ENCODE data around the gene SMR3A. TPM values are rescaled to one million over a fixed set of nuclear protein-coding genes. Genes with fewer than 3 reads are reported as not detected.

The SMR3A gene
- total RNA-seq, 3 donors from 2014 or later: not detected

- Histone ChIP-seq H3K4me1 (no peaks in the 10 kb centered on the region), H3K9me3 (no peaks in the 10 kb centered on the region), H3K36me3 (no peaks in the 10 kb centered on the region), H3K4me3 (no peak overlapping the region), H3K27me3 (no peaks in the 10 kb centered on the region), H3K27ac (no peak overlapping the region)
- TF ChIP-seq, protein P1, sequence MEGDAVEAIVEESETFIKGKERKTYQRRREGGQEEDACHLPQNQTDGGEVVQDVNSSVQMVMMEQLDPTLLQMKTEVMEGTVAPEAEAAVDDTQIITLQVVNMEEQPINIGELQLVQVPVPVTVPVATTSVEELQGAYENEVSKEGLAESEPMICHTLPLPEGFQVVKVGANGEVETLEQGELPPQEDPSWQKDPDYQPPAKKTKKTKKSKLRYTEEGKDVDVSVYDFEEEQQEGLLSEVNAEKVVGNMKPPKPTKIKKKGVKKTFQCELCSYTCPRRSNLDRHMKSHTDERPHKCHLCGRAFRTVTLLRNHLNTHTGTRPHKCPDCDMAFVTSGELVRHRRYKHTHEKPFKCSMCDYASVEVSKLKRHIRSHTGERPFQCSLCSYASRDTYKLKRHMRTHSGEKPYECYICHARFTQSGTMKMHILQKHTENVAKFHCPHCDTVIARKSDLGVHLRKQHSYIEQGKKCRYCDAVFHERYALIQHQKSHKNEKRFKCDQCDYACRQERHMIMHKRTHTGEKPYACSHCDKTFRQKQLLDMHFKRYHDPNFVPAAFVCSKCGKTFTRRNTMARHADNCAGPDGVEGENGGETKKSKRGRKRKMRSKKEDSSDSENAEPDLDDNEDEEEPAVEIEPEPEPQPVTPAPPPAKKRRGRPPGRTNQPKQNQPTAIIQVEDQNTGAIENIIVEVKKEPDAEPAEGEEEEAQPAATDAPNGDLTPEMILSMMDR (IDR thresholded peaks at IDR 0.05): no peak
- TF ChIP-seq POLR2AphosphoS5 (IDR thresholded peaks at IDR 0.05): no peak
- no peak for TF ChIP-seq POLR2A (IDR thresholded peaks at IDR 0.05)
- DNase-seq (ENCODE audit: low spot score in 2 of 2): no peak
- intact Hi-C loops (cut with DNase I; ENCODE audit: low total_unique reads): no loop called here
Measured at GRCh38 chr4:70392057-70392776, 31.7 kb downstream of the SMR3A start.

DNA sequence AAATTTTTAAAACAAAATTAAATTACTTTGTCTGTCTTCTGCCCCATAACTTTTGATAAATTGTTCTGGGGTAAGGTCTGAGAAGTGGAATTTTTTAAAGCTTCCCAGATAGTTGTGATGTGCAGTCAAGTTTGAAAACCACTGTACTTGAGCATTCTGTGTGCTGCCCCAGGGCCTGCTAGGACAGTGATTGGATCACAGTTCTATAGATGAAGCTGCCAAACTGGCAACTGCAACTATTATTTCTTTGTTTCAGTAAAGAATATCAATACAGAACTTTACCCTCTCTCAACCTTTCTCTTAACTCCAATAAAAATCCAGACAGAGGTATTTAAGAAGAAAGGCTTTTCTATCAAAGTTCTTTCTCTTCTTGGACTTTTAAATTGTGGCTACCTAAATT is 37.0 kb downstream of the SMR3A start, which contains the start of gene OPRPN:
Gene OPRPN, plus strand, starts transcription at position 361 of the 400 bp plus-strand sequence. CDS start 1,346 bp downstream, outside the sequence.
- H3K4me3 ChIP-seq: no peak within 1 kb of the TSS
- no peak for DNase-seq (ENCODE audit: low spot score in 2 of 2)
- H3K27ac ChIP-seq: no peak within 1 kb of the TSS
- H3K4me1 ChIP-seq: no peaks in the 10 kb centered on the region
- intact Hi-C loops (cut with DNase I; ENCODE audit: low total_unique reads): no loop called here
- H3K9me3 ChIP-seq: no peaks in the 10 kb centered on the region
- TF ChIP-seq POLR2A (IDR thresholded peaks at IDR 0.05): no peak
- TF ChIP-seq POLR2AphosphoS5 (IDR thresholded peaks at IDR 0.05): no peak
- TF ChIP-seq, protein P1 (IDR thresholded peaks at IDR 0.05): no peak
- no peaks in the 10 kb centered on the region for H3K36me3 ChIP-seq
- H3K27me3 ChIP-seq: no peaks in the 10 kb centered on the region

DNA sequence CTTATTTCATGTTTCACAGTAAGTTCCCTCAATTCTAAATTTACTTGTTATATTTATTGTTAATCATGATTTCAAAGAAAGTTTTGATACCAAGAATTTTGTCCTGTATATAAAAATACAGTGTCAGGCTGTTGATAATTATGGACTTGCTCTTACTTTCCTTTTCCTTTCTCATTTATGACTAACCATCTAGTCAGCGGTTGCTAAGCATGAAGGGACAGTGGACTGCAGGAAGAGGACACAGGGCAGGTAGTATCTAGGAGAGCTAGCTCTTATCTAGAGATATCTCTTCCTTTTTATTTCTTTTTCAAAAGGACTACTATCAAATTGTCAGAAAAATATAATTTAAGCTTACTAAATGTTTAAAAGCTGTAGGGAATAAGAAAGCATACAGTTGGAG is 38.8 kb downstream of the SMR3A start:
- no peaks in the 10 kb centered on the region for H3K4me1 ChIP-seq
- TF ChIP-seq POLR2A (IDR thresholded peaks at IDR 0.05) (no peak), POLR2AphosphoS5 (IDR thresholded peaks at IDR 0.05) (no peak)
- TF ChIP-seq, protein P1 (IDR thresholded peaks at IDR 0.05): no peak
- no peaks in the 10 kb centered on the region for H3K36me3 ChIP-seq
- no peak overlapping the region for H3K27ac ChIP-seq
- H3K4me3 ChIP-seq: no peak overlapping the region
- intact Hi-C loops (cut with DNase I; ENCODE audit: low total_unique reads): no loop called here
- H3K9me3 ChIP-seq: no peaks in the 10 kb centered on the region
- DNase-seq (ENCODE audit: low spot score in 2 of 2): no peak
- H3K27me3 ChIP-seq: no peaks in the 10 kb centered on the region

DNA sequence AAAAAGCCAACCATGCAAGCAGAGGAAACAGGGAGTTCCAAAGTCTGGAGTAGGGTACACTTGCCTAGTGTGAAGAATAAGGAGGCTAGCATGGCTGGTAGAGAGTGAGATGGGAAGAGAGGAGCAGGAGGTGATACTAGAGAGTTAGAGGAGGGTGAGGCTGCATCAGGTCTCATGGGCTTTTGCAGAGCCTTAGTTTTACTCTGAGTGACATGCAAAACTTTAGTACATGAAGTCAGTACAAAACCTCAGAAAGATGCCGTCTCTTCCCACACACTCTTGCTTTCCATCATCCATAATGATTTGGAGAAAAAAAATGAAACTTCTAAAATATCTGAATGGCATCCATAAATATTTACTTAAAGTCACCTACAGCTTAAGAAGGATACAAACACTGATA is 42.2 kb downstream of the SMR3A start:
- TF ChIP-seq POLR2AphosphoS5 (IDR thresholded peaks at IDR 0.05) (no peak), POLR2A (IDR thresholded peaks at IDR 0.05) (no peak)
- TF ChIP-seq, protein P1 (IDR thresholded peaks at IDR 0.05): no peak
- Histone ChIP-seq H3K4me1 (no peaks in the 10 kb centered on the region), H3K36me3 (no peaks in the 10 kb centered on the region), H3K27ac (no peak overlapping the region), H3K4me3 (no peak overlapping the region), H3K9me3 (no peaks in the 10 kb centered on the region), H3K27me3 (no peaks in the 10 kb centered on the region)
- intact Hi-C loops (cut with DNase I; ENCODE audit: low total_unique reads): no loop called here
- DNase-seq (ENCODE audit: low spot score in 2 of 2): no peak

- Histone ChIP-seq H3K36me3 (no peaks in the 10 kb centered on the region), H3K4me3 (no peak overlapping the region), H3K4me1 (no peaks in the 10 kb centered on the region), H3K27me3 (no peaks in the 10 kb centered on the region), H3K9me3 (no peaks in the 10 kb centered on the region), H3K27ac (no peak overlapping the region)
- TF ChIP-seq POLR2A (IDR thresholded peaks at IDR 0.05): no peak
- no peak for TF ChIP-seq POLR2AphosphoS5 (IDR thresholded peaks at IDR 0.05)
- TF ChIP-seq, protein P1 (IDR thresholded peaks at IDR 0.05): no peak
- DNase-seq (ENCODE audit: low spot score in 2 of 2): no peak
- intact Hi-C loops (cut with DNase I; ENCODE audit: low total_unique reads): no loop called here
Measured at GRCh38 chr4:70405765-70406164, 45.2 kb downstream of the SMR3A start.

Data from breast epithelium (tissue), 4 donors.